ENCODE data around the gene ALK.

The ALK gene

DNA sequence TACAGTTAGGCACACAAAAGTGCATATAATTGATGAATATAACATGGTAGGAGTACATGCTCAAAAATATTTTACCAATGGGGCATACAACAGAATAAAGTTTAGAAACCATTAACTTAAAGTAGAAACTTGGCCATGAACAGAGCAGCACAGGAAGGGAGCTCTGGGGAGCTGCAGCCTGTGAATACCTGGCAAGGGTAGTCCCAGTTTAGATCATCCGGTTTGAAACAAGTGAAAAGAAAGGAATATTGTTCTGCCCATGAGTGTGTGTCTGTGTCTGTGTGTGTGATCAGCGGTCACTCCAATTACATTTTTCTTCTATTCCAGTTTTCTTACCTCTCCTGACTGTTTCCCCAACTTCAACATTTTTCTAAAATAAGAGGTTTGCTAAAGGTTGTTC is 233.0 kb downstream of the ALK start:
- H3K36me3 ChIP-seq, result no peaks in the 10 kb centered on the region
- H3K9me3 ChIP-seq (ENCODE audit: severe bottlenecking), result peaks cover 12% of the 10 kb centered on the region
- no peak for DNase-seq
- TF ChIP-seq, protein P1, sequence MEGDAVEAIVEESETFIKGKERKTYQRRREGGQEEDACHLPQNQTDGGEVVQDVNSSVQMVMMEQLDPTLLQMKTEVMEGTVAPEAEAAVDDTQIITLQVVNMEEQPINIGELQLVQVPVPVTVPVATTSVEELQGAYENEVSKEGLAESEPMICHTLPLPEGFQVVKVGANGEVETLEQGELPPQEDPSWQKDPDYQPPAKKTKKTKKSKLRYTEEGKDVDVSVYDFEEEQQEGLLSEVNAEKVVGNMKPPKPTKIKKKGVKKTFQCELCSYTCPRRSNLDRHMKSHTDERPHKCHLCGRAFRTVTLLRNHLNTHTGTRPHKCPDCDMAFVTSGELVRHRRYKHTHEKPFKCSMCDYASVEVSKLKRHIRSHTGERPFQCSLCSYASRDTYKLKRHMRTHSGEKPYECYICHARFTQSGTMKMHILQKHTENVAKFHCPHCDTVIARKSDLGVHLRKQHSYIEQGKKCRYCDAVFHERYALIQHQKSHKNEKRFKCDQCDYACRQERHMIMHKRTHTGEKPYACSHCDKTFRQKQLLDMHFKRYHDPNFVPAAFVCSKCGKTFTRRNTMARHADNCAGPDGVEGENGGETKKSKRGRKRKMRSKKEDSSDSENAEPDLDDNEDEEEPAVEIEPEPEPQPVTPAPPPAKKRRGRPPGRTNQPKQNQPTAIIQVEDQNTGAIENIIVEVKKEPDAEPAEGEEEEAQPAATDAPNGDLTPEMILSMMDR (IDR thresholded peaks at IDR 0.05; ENCODE audit: low read depth, low read length), result no peak
- no peak overlapping the region for H3K4me3 ChIP-seq (ENCODE audit: low read depth, low read length)
- H3K27me3 ChIP-seq (ENCODE audit: insufficient read depth, low read depth, severe bottlenecking), result no peaks in the 10 kb centered on the region
- H3K27ac ChIP-seq, result no peak overlapping the region

DNA sequence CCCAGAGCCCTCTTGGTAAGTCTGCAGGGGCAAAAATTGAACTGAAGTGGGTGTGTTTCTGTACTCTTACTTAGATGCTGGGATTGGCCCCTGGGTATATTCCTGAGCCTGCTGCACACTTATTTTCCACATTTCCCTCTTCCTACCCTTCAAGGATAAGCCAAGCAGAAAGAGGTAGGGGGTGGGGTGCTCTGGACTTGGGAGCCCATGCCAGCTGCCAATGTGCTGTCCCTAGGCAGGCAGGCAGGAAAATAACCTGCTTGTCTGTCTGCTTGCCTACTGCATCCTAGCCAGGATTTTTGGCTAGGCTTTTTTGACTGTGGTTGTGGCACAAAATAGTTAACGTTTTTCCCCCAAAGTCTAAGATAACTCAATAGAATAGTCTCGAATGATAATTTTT is 234.3 kb downstream of the ALK start:
- TF ChIP-seq, protein P1 (IDR thresholded peaks at IDR 0.05; ENCODE audit: low read depth, low read length), result no peak
- no peak for DNase-seq

DNA sequence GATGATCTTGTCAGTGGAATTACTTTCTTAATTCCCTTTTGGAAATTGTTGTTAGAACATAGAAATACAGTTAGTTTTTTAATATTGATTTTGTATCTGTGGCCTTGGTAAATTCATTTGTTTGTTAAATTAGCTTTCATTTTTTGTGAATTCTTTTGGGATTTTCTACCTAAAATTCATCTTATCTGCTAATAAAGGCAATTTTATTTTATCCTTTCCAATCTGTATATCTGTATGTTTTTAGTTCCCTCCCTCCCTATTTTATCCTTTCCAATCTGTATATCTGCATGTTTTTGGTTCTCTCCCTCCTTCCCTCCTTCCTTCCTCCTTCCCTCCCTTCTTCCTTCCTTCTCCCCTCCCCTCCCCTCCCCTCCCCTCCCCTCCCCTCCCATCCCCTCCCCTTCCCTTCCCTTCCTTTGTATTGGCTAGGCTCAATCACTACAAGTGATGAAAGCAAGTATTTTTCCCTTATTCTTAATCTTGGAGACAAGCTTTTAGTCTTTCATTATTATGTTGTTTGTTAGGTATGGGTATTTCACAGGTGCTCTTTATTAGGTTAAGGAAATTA is 244.4 kb downstream of the ALK start:
- H3K9me3 ChIP-seq (ENCODE audit: severe bottlenecking), result no peaks in the 10 kb centered on the region
- no peak overlapping the region for H3K27ac ChIP-seq
- no peaks in the 10 kb centered on the region for H3K36me3 ChIP-seq
- H3K27me3 ChIP-seq (ENCODE audit: insufficient read depth, low read depth, severe bottlenecking), result no peaks in the 10 kb centered on the region
- no peak overlapping the region for H3K4me3 ChIP-seq (ENCODE audit: low read depth, low read length)
- TF ChIP-seq, protein P1 (IDR thresholded peaks at IDR 0.05; ENCODE audit: low read depth, low read length), result no peak
- DNase-seq, result no peak

More for the DNA sequence above, 234.3 kb downstream of the ALK start:
- no peaks in the 10 kb centered on the region for H3K27me3 ChIP-seq (ENCODE audit: insufficient read depth, low read depth, severe bottlenecking)
- H3K27ac ChIP-seq, result no peak overlapping the region
- H3K4me3 ChIP-seq (ENCODE audit: low read depth, low read length), result no peak overlapping the region
- H3K9me3 ChIP-seq (ENCODE audit: severe bottlenecking), result peaks cover 4% of the 10 kb centered on the region
- H3K36me3 ChIP-seq, result no peaks in the 10 kb centered on the region

DNA sequence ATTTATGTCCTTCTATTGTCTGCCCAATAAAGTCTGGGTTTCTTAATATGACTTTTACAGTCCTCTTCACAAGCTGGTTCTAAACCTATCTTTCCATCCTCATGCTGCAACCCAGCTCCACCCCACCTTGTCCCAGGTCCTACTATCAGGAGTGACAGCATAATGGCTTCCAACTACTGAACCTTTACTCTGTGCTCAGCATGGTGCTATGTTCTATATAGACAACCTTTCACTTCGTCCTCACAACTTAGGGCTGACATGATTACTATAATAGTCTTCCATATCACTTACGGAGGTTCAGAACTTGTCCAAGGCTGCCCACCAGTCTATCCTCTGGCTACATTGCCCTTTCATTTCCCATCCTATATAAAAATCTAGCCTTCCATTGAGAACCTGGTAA is 256.8 kb downstream of the ALK start:
- H3K4me3 ChIP-seq (ENCODE audit: low read depth, low read length), result no peak overlapping the region
- no peak for DNase-seq
- H3K36me3 ChIP-seq, result no peaks in the 10 kb centered on the region
- H3K27ac ChIP-seq, result no peak overlapping the region
- TF ChIP-seq, protein P1 (IDR thresholded peaks at IDR 0.05; ENCODE audit: low read depth, low read length), result no peak
- H3K9me3 ChIP-seq (ENCODE audit: severe bottlenecking), result no peaks in the 10 kb centered on the region
- no peaks in the 10 kb centered on the region for H3K27me3 ChIP-seq (ENCODE audit: insufficient read depth, low read depth, severe bottlenecking)

DNA sequence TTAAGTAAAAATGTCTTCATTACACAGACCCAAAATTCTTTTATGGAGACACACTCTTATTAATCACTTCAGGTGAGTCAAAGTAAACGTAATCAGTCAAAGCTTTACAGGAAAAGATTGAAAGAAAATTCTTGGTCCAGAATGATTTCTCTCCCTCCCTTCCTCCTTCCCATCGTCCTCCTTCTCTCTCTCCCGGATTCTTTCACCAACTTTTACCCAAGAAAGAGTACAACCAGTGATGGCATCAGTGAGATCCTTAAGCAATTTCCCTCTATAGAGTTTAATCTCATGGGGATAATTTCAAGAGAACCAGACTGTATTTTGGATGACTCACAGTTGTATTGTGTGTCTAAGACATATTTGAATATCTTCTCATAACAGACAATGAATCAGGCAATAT is 258.1 kb downstream of the ALK start:
- Histone ChIP-seq H3K36me3 (no peaks in the 10 kb centered on the region), H3K9me3 (ENCODE audit: severe bottlenecking) (no peaks in the 10 kb centered on the region), H3K27me3 (ENCODE audit: insufficient read depth, low read depth, severe bottlenecking) (no peaks in the 10 kb centered on the region), H3K27ac (no peak overlapping the region), H3K4me3 (ENCODE audit: low read depth, low read length) (no peak overlapping the region)
- TF ChIP-seq, protein P1 (IDR thresholded peaks at IDR 0.05; ENCODE audit: low read depth, low read length), result no peak
- DNase-seq, result no peak

DNA sequence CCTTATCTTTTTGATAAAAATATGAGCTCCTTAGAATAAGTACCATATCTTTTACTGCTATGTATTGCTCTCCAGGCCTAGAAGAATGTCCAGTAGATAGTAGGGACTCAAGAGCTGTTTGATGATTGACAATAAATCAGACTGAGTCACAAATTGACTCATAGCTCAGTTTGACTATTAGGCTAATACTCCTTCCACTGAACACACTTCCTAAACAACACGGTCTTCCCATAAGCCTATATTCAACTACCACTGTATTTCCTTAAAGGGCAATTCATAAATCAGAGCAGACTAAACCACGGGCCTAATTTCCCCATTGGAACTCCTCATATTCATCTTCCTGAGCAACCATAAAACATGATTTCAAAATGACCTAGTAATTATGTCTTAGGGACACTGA is 258.5 kb downstream of the ALK start:
- TF ChIP-seq, protein P1 (IDR thresholded peaks at IDR 0.05; ENCODE audit: low read depth, low read length), result no peak
- H3K4me3 ChIP-seq (ENCODE audit: low read depth, low read length), result no peak overlapping the region
- no peaks in the 10 kb centered on the region for H3K9me3 ChIP-seq (ENCODE audit: severe bottlenecking)
- no peak for DNase-seq
- no peaks in the 10 kb centered on the region for H3K27me3 ChIP-seq (ENCODE audit: insufficient read depth, low read depth, severe bottlenecking)
- H3K36me3 ChIP-seq, result no peaks in the 10 kb centered on the region
- no peak overlapping the region for H3K27ac ChIP-seq

All from WERI-Rb-1 (cell line).